HG02678 (cell line): ENCODE results near the gene PRAC2.

Experiments used
- ATAC-seq: cut with Tn5 transposase; IDR thresholded peaks from one replicate; pipeline ENCODE4 v1.9.1; 2021; ENCODE audit warnings: mild to moderate bottlenecking, moderate library complexity; ENCODE audit not compliant: unreplicated experiment

PRAC2 gene

DNA sequence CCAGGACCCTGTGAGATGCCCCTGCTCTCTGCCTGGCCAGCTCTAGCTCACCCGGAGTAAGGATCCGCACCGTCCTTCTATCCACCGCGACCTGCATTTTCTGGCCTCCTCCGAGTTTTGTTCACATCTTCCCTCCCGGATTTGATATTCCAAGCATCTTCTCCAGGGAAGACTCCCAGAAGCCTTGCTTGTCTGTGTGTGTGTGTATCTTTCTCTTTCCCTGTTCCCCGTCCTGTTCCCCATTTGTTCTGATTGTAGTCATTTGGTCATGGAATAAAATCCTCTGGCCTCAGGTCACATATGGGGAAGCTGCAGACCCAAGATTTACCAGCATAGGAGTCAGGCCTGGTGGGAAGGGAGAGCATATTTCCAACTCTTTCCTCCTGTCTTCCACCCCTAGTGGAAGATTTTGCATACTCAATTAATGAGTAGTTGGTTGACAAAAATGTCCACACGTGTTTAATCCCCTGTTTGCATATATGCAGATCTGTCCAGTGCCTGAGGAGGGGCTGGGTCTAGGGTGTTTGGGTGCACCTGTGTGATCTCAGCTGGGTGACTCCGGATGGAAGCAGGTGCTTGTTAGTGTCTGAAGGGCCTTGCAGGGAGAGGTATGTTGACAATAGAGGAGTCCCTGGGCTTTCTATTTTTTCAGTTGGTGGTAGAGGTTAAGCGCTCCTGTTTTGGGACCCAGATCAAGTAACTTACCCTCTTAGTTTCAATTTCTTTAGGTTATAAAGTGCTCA, 2.5 kb upstream of the PRAC2 start:
- ATAC-seq, result no peak

GRCh38 chr17:48721009-48721402, 2.0 kb upstream of the PRAC2 start:
- no peak for ATAC-seq

DNA sequence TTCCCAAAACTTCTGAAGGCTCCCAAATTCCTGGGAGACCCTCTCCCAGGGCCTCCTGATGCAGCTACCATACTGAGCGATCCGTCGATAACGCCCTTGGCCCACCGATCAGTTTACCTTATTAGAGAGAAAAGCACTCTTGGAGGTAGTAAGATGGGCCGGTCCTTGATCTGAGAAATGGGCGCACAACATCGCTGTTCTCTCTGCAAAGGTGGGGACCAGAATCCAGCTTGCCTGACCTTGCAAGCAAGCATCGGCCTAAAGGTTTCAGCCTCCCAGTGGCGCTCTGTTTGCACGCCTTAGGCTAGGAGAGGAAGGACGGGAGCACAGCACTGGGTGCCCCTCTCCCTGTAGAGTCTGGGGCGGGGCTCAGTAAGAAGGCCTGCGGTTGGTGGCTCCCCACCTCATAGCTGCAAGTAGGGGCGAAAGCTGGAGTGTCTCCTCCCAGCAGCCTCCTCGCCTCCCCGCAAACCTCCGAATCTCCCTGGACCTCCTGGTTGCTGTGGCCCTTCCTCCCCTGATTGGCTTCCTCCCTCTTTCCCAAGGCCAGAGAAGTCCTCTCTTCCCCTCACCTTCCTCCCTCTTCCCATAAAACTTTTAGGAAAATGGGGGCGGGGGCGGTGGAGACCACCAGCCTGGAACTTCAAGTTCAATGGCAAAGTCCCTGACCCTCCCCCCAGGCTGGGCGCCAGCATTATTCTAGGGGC, 631 bp upstream of the PRAC2 start, which contains the start of gene PRAC1:
Gene PRAC1 (minus strand): TSS at position 318 of the 707 bp plus-strand sequence. CDS start 126 bp downstream, at position 192.
- no peak for ATAC-seq

GRCh38 chr17:48723423-48724250, 652 bp downstream of the PRAC2 start:
- ATAC-seq, result no peak

- no peak for ATAC-seq
Observed at GRCh38 chr17:48724251-48725003, 1.4 kb downstream of the PRAC2 start.

DNA sequence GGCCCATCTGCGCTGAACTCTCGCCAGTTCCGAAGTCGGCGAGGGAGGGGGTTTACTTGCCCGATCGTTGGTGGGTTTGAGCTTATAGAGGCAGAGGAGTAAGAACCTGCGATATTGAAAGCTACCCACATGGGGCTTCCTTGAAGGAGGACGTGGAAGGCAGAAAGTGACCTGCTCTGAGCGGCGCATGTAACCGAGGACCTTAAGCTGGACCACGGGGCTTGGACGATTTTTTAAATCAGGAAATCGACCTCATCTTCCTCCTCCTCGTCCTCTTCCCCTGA, 2.0 kb downstream of the PRAC2 start:
- no peak for ATAC-seq

DNA sequence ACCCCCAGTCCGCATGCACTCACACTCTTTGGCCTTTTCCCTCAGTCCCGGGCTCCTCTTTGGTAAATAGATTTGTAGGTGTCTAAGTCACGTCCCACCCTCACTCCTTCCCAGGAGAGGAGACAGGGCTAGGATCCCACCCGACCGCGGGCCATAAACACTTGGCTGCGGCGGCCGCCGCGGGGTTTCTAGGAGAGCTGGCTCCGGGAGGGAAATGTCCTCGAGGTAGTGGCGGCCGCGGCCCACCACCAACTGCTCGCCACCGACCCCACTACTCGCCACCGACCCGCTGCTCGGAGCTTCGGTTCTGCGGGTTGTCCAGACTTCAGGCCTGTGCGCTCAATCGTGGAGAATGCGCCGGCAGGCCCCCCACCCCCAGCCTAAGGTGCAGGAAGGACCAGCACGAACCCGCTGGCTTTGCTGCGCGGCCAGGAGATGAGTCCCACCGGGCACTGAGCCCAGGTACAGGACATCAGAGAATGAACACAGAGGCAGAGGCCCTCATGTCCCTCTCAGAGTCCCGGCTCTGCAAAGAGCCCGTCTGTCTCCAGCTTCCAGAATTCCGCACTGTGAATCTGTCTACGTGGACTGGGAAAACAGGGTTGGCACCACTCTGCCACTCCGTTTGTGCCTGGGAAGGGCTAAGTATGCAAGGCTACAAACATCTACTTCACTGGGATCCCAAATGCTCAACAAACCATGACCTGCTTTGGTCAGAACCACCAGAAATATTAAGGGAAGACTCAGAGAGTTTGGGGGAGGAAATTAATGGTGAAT, 2.5 kb downstream of the PRAC2 start:
- ATAC-seq, result no peak

GRCh38 chr17:48726114-48726915, 3.3 kb downstream of the PRAC2 start:
- ATAC-seq, result no peak

DNA sequence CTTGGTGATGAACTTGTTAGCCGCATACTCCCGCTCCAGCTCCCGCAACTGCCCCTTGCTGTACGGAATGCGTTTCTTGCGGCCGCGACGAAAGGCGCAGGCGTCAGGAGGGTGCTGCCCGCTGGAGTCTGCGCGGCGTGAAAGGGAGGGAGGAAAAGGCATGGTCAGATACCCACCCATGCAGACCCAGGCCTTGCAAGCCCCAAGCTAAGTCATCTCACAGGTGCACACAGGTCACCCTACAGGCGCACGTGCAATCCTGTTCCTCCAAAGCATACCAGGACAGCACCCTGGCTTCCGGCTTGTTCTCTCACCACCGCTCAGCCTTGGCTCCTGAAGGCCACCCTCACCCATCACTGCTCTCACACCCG, 3.9 kb downstream of the PRAC2 start:
- ATAC-seq, result no peak

- no peak for ATAC-seq
Observed at GRCh38 chr17:48727415-48728175, 4.6 kb downstream of the PRAC2 start.

DNA sequence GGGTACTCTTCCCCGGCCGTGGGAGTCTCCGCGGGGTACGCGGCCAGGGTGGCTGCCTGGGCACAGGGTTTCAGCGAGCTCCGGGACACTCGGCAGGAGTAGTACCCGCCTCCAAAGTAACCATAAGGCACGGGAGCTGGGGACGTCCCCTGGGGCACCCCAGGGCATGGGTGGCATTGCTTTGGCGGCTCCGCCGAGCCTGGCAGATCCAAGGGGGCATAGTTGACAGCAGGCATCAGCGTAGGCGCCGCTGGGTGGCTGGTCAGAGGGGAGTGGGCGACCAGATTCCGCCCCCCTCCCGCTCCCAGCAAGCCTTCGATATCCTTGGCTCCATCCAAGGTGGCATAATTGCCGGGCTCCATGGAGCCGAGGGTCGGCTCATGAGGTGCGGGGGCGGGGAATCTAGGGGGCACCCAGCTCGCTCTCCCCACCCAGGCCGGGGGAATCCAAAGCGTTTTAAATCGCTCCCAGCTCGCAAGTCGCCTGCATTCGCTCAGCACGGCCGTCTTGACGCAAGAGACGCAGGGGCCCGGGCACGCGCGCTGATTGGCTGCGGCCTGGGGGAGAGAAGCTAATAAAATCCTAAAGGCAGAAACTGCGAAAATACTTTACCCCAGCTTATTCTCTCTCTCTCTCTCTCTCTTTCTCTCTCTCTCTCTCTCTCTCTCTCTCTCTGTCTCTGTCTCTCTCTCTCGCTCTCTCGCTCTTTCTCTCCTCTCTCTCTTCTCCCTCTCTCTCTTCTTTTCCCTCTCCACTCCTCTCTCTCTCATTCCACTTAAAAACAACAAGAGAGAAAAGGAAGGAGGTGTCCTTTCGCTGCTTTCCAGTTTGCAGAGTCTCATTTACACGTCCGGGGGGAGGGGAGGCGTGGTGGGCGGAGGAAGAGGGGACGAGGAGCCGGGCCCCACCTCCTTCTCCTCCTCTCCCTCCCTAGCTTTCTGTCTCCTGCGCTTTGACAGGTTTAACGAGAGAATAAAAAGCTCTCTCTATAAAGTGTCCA, 5.5 kb downstream of the PRAC2 start, which contains the start of gene HOXB13:
Gene HOXB13 (minus strand): TSS at position 519 of the 1,000 bp plus-strand sequence. CDS start 157 bp downstream, at position 362.
- ATAC-seq, result no peak

DNA sequence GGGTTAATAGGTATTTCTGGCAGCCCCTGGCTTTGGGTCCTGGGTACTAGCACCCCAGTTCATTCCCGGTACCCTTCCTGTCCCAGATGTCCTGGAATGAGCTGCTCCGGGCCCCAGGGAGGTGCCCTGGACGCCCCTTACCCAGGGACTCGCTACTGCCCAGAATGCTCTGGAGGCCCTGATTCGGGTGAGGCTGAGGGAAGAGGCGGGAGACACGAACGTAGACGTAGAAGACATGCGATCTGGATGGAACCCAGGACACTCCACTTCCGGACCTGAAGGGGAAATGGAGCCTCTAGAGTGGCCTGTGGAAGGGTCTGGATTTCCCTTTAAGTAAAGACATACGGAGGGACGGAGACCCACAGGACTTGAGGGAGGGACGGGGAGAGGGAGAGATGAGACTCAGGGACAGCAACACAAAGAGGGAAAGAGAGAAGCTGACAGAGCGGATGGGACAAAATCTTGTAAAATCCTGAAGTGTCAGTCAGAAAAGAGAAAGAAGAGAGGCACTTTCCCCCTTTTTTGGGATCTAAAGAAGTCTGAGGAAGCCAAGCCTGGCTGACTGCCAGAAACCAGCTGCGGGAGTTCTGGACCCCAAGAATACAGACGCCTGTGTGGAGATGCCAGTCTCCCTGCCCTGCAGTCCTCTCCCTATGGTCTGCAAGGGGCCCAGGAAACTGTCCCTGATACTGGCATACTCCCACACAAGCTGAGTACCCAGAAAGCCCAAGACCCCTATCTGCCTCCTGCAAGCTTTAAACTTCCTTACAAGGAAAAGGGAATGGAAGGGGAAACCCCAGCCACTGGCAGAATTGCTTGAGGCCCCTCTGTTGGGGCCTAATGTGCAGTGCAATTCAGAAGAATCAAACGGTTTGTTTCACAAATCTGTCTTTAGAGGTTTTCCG, 6.6 kb downstream of the PRAC2 start:
- no peak for ATAC-seq

DNA sequence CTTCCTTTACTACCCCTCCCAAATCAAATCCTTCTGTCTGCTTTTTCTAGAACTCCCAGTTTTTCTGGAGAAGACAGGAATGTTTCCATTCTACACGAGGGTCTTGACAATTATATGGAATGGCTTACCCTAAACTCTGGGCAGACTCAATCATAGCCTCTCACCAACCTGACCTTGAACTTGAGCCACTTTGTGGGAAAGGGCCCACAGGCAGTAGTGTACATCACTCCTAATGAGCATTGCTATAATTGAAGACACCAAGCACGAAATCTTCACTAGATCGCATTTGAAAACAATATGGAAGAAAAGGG, 7.2 kb downstream of the PRAC2 start:
- ATAC-seq, result no peak

DNA sequence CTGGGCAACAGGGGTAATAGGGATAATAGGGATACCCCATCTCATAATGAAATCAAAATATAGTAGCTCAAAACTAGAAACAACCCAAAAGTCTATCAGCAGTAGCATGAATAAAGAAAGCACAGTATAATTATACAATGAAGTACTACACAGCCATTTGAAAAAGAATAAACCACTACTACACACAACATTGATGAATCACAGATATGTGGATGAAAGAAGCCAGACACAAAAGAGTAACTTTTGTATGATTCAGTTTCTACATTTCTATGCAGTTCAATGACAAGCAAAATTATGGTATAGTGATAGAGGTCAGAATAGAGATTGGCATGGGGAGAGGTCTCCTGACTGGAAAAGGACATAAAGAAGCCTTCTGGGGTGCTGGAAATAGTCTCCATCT, 8.4 kb downstream of the PRAC2 start:
- no peak for ATAC-seq

GRCh38 chr17:48732688-48733629, 10.0 kb downstream of the PRAC2 start:
- ATAC-seq, result no peak
